Lower lobe of right lung (tissue), 2 donors: ENCODE results near the gene MYO1D. TPM values are rescaled to one million over a fixed set of nuclear protein-coding genes. Genes with fewer than 3 reads are reported as not detected.
A peak's percentile ranks its signal among the peaks of the same experiment; 100 is the strongest.

ENCODE experiments used
- ATAC-seq, 2 donors: fragments of 200-7000 bp; cut with Tn5 transposase; one replicate each; pipeline ENCODE4 v1.9.1; 2020 to 2022; ENCODE audit warnings: mild to moderate bottlenecking in 2 of 2, moderate library complexity in 2 of 2
- DNase-seq: peaks from one replicate; pipeline ENCODE4 v3.0.0-alpha.2; 2020
- H3K27ac ChIP-seq: fragments of 200-600 bp; one replicate; pipeline ENCODE4 v1.8.0; 2022
- H3K27me3 ChIP-seq: fragments of 200-600 bp; one replicate; pipeline ENCODE4 v1.8.0; 2022; ENCODE audit warnings: low read depth
- H3K36me3 ChIP-seq: fragments of 200-600 bp; one replicate; pipeline ENCODE4 v1.8.0; 2022; ENCODE audit warnings: mild to moderate bottlenecking
- H3K4me1 ChIP-seq: fragments of 200-600 bp; one replicate; pipeline ENCODE4 v1.8.0; 2022
- H3K4me3 ChIP-seq: fragments of 200-600 bp; one replicate; pipeline ENCODE4 v1.8.0; 2022; ENCODE audit warnings: mild to moderate bottlenecking
- H3K9me3 ChIP-seq: fragments of 200-600 bp; one replicate; pipeline ENCODE4 v1.8.0; 2022
- CTCF ChIP-seq: fragments of 200-600 bp; IDR thresholded peaks from one replicate; pipeline ENCODE4 v1.8.0; 2022; ENCODE audit warnings: antibody characterized with exemption, mild to moderate bottlenecking
- intact Hi-C: fragments of 100-400 bp; cut with DNase I; formaldehyde crosslinking; loops from one replicate; pipeline ENCODE4 v1.11.0; 2022
- total RNA-seq: library from RNA; stranded (reverse); fragmentation: NEBNext Ultra II Directional; extraction: Animal tissue kit (Norgen Biotek cat#: 25700); gene quantifications from one replicate; pipeline ENCODE4 v1.2.1, GENCODE V29; 2021
- donor health status: DM: no; HTN: yes; CAD: no; lungs with severe emphysema.

MYO1D gene
- total RNA-seq, 1 donor from 2014 or later = 58.0 TPM

- peaks cover 46% of the 10 kb centered on the region for H3K36me3 ChIP-seq
- H3K4me1 ChIP-seq = peaks cover 29% of the 10 kb centered on the region
- no peak for TF ChIP-seq CTCF
- ATAC-seq (no peak), DNase-seq (no peak)
- H3K9me3 ChIP-seq = no peaks in the 10 kb centered on the region
- no peak overlapping the region for H3K4me3 ChIP-seq
- intact Hi-C loops = no loop called here
- H3K27ac ChIP-seq = peak overlapping the region; percentile 52
- H3K27me3 ChIP-seq = no peaks in the 10 kb centered on the region
Measured at GRCh38 chr17:32482568-32483320, 394.2 kb downstream of the MYO1D start.

- H3K4me1 ChIP-seq = peaks cover 23% of the 10 kb centered on the region
- H3K4me3 ChIP-seq = no peak overlapping the region
- intact Hi-C loops = no loop called here
- no peaks in the 10 kb centered on the region for H3K27me3 ChIP-seq
- DNase-seq (no peak), ATAC-seq (no peak)
- TF ChIP-seq CTCF = no peak
- H3K36me3 ChIP-seq = peaks cover 62% of the 10 kb centered on the region
- no peak overlapping the region for H3K27ac ChIP-seq
- H3K9me3 ChIP-seq = no peaks in the 10 kb centered on the region
Measured at GRCh38 chr17:32481193-32481592, 395.7 kb downstream of the MYO1D start.

GRCh38 chr17:32479074-32479617, 397.8 kb downstream of the MYO1D start:
- intact Hi-C loops = no loop called here
- H3K9me3 ChIP-seq = no peaks in the 10 kb centered on the region
- H3K4me1 ChIP-seq = peaks cover 12% of the 10 kb centered on the region
- no peak overlapping the region for H3K4me3 ChIP-seq
- H3K36me3 ChIP-seq = peaks cover 82% of the 10 kb centered on the region
- H3K27me3 ChIP-seq = no peaks in the 10 kb centered on the region
- H3K27ac ChIP-seq = no peak overlapping the region
- no peak for TF ChIP-seq CTCF
- DNase-seq = no peak
- ATAC-seq = no peak

GRCh38 chr17:32477220-32477619, 399.7 kb downstream of the MYO1D start:
- H3K36me3 ChIP-seq = peaks cover 98% of the 10 kb centered on the region
- no peaks in the 10 kb centered on the region for H3K27me3 ChIP-seq
- H3K27ac ChIP-seq = no peak overlapping the region
- ATAC-seq (no peak), DNase-seq (no peak)
- no peaks in the 10 kb centered on the region for H3K9me3 ChIP-seq
- H3K4me1 ChIP-seq = no peaks in the 10 kb centered on the region
- no peak overlapping the region for H3K4me3 ChIP-seq
- intact Hi-C loops = no loop called here
- TF ChIP-seq CTCF = no peak

GRCh38 chr17:32475258-32475657, 401.7 kb downstream of the MYO1D start:
- Histone ChIP-seq H3K36me3 (peaks cover 98% of the 10 kb centered on the region), H3K4me3 (no peak overlapping the region), H3K27me3 (no peaks in the 10 kb centered on the region), H3K27ac (no peak overlapping the region), H3K9me3 (no peaks in the 10 kb centered on the region), H3K4me1 (no peaks in the 10 kb centered on the region)
- no peak for DNase-seq
- ATAC-seq = no peak
- intact Hi-C loops = no loop called here
- no peak for TF ChIP-seq CTCF
